Measurements from ENCODE around the gene TOM1. TPM values are rescaled to one million over a fixed set of nuclear protein-coding genes. Genes with fewer than 3 reads are reported as not detected.
A peak's percentile ranks its signal among the peaks of the same experiment; 100 is the strongest.

The TOM1 gene
- total and polyA plus RNA-seq, 2 of the 13 experiments (the other 11 are each of a cell fraction or from before 2014, with no cell fraction given) = 30.8 to 87.3 TPM

- H3K4me3 ChIP-seq (replicated peaks in 1 of 3; ENCODE audit: insufficient read depth in 1 of 3, low read depth in 2 of 3, low read length in 3 of 3) = no peak overlapping the region
- no peaks in the 10 kb centered on the region for H3K79me2 ChIP-seq (ENCODE audit: insufficient read depth, low read length)
- no peak overlapping the region for H2AFZ ChIP-seq (ENCODE audit: low read length)
- H3K27me3 ChIP-seq (ENCODE audit: control insufficient read depth in 1 of 2, insufficient read depth in 2 of 2, low read length in 2 of 2) = no peaks in the 10 kb centered on the region
- no TSS peak for BruUV-seq (replicated peaks)
- DNase-seq (ENCODE audit: low spot score) (no peak), ATAC-seq (no peak), FAIRE-seq (no peak)
- no peak for TF ChIP-seq FOXP1 (IDR thresholded peaks at IDR 0.05)
- no peak for TF ChIP-seq FOXP1 (CRISPR knock-in tag; IDR thresholded peaks at IDR 0.05)
- TF ChIP-seq ZNF746 (CRISPR knock-in tag; IDR thresholded peaks at IDR 0.05) = no peak
- TF ChIP-seq SALL2 (CRISPR knock-in tag; IDR thresholded peaks at IDR 0.05) = no peak
- no peak for TF ChIP-seq THAP9 (CRISPR knock-in tag; IDR thresholded peaks at IDR 0.05; ENCODE audit: borderline replicate concordance)
- TF ChIP-seq AHDC1 (CRISPR knock-in tag; IDR thresholded peaks at IDR 0.05; ENCODE audit: borderline replicate concordance) = no peak
- no peak for TF ChIP-seq ZNF230 (CRISPR knock-in tag; IDR thresholded peaks at IDR 0.05)
- TF ChIP-seq GATAD1 (CRISPR knock-in tag; IDR thresholded peaks at IDR 0.05) = no peak
- no peak for TF ChIP-seq POLR2AphosphoS2 (IDR thresholded peaks at IDR 0.05; ENCODE audit: low read depth, low read length)
- TF ChIP-seq IKZF4 (CRISPR knock-in tag; IDR thresholded peaks at IDR 0.05; ENCODE audit: borderline replicate concordance, low read depth, not compliant biosample characterization) = no peak
- TF ChIP-seq MYC (CRISPR knock-in tag; IDR thresholded peaks at IDR 0.05; ENCODE audit: borderline replicate concordance) = no peak
- TF ChIP-seq SMC3 (IDR thresholded peaks at IDR 0.05; ENCODE audit: low read length) = no peak
- TF ChIP-seq TBL1XR1 (IDR thresholded peaks at IDR 0.05; ENCODE audit: borderline replicate concordance, low read length, partially characterized antibody) = no peak
- TF ChIP-seq MED8 (CRISPR knock-in tag; IDR thresholded peaks at IDR 0.05; ENCODE audit: insufficient replicate concordance) = no peak
- in situ Hi-C loops (cut with HindIII; ENCODE audit: extremely low pct_ligation_motif_present, low pct_unique_long_range_greater_than_20kb) (no loop called here), intact Hi-C loops (cut with micrococcal nuclease; ENCODE audit: unreplicated experiment) (no loop called here)
- ChIA-PET POLR2A (no interaction called here), CTCF (ENCODE audit: low intra/inter-chr PET ratio, low total read pairs) (no interaction called here)
- no peak overlapping the region for H3K4me2 ChIP-seq (ENCODE audit: low read depth, low read length)
- H3K36me3 ChIP-seq (replicated peaks in 1 of 2; ENCODE audit: control insufficient read depth in 1 of 2, insufficient read depth in 2 of 2, low read length in 2 of 2) = no peaks in the 10 kb centered on the region
- no peak overlapping the region for H3K9ac ChIP-seq (ENCODE audit: insufficient read depth, low read depth, low read length)
- peaks cover 95% of the 10 kb centered on the region for H3K4me1 ChIP-seq (ENCODE audit: insufficient read depth, low read length)
- WGBS (ENCODE audit: low lambda C conversion rate) = 84% methylated on average over 6 of the region's 6 CpGs
- peak overlapping the region; percentile 2 for H3K27ac ChIP-seq (ENCODE audit: extremely low read length, insufficient read depth, low read length)
- no peaks in the 10 kb centered on the region for H3K9me3 ChIP-seq (ENCODE audit: low read length)
- H4K20me1 ChIP-seq (ENCODE audit: insufficient read depth, low read length) = no peaks in the 10 kb centered on the region
These were observed 74.1 kb downstream of the TOM1 start for GRCh38 chr22:35373781-35374180.
